AG04449 (cell line): ENCODE data around the gene UBASH3A.

Source experiments
- CTCF ChIA-PET: fragments of 350-600 bp; formaldehyde crosslinking; extraction: SDS; loops from one replicate; lab custom pipeline; 2021; ENCODE audit warnings: antibody characterized with exemption; lab: Yijun Ruan, JAX
- POLR2A ChIA-PET: fragments of 400-600, 350-600 bp; formaldehyde crosslinking; extraction: SDS; loops from one replicate; lab custom pipeline; 2020; ENCODE audit warnings: antibody characterized with exemption, inconsistent platforms; lab: Yijun Ruan, JAX
- DNase-seq: peaks from one replicate; pipeline ENCODE4 v3.0.0-alpha.2; 2010; ENCODE audit warnings: low read depth, low spot score
- H3K4me3 ChIP-seq: 2 replicates; pipeline ENCODE4 v1.5.1; 2011; ENCODE audit warnings: low read depth, mild to moderate bottlenecking, control low read depth, low read length
- TF ChIP-seq, protein P1 (sequence below): IDR thresholded peaks from one replicate; pipeline ENCODE4 v1.5.1; 2011; ENCODE audit warnings: mild to moderate bottlenecking, moderate library complexity, low read length, control low read depth, inconsistent platforms; ENCODE audit not compliant: insufficient read depth; ENCODE audit errors: missing control alignments

UBASH3A gene

DNA sequence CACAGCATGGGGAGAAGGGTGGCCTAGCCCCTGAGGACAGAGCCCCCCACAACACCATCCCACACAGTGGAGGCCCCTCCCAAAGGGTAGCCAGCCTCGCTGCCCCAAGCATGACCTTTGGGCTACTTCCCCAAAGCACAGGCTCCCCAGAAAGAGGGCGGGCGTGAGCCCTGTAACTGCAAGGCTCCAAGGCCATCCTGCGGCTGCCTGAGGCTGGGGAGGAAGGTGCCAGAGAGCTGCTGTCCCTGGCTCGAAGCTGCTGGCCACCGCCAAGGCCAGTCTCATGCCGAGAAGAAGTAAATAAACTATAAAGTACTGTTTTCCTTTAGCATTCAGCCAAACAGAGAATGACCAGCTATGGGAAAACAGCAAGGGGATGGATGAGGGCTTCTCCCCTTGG lies 27.5 kb downstream of the UBASH3A start:
- POLR2A ChIA-PET: no interaction called here
- CTCF ChIA-PET: no interaction called here
- no peak overlapping the region for H3K4me3 ChIP-seq
- TF ChIP-seq, protein P1, sequence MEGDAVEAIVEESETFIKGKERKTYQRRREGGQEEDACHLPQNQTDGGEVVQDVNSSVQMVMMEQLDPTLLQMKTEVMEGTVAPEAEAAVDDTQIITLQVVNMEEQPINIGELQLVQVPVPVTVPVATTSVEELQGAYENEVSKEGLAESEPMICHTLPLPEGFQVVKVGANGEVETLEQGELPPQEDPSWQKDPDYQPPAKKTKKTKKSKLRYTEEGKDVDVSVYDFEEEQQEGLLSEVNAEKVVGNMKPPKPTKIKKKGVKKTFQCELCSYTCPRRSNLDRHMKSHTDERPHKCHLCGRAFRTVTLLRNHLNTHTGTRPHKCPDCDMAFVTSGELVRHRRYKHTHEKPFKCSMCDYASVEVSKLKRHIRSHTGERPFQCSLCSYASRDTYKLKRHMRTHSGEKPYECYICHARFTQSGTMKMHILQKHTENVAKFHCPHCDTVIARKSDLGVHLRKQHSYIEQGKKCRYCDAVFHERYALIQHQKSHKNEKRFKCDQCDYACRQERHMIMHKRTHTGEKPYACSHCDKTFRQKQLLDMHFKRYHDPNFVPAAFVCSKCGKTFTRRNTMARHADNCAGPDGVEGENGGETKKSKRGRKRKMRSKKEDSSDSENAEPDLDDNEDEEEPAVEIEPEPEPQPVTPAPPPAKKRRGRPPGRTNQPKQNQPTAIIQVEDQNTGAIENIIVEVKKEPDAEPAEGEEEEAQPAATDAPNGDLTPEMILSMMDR: no peak
- no peak for DNase-seq

DNA sequence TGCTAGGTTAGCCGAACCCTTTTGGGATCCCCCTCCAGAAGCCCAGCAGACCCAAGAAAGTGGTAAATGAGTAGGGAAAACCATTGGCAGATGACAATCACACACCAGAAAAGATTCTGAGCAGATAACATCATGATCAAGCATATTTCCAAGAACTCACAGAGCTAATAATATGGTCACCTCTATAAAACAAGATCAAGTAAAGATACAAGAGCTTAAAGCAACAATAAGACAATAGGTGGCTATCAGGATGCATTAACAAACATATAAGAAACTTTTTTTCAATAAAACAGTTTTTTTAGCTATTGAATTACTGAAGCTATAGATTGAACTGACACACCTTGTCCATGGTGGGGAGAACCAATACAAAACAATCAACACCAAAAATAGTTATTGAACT lies 29.0 kb downstream of the UBASH3A start:
- TF ChIP-seq, protein P1: no peak
- no peak for DNase-seq
- no peak overlapping the region for H3K4me3 ChIP-seq
- ChIA-PET CTCF (no interaction called here), POLR2A (no interaction called here)

DNA sequence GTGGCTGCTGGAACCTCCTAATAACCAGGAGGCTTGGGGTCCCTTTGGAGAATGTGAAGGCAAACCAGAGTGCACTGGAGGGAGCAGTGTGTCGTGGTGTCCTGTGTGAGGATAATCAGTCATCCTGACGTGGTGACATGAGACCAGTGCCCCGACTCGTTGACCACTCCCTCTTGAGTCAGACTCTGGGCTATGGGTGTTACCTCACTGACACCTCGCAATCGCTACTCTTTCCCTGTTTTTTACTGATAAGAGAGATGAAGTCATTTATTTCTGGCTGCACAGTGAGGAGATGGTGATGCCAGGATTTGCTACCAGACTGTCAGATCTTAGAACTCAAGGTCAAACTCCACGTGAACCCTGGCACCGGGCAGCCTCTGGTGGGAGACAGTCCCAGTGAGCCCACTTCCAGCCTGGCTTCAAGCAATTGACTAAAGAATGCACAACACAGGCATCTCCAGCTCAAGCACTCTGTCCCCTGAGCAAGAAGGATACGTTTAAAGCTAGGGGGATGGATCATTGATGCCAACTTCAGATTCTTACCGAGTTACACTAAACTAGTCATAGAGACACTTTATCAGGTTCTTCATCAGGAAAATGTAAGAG lies 30.3 kb downstream of the UBASH3A start:
- TF ChIP-seq, protein P1: no peak
- POLR2A ChIA-PET: no interaction called here
- CTCF ChIA-PET: no interaction called here
- no peak overlapping the region for H3K4me3 ChIP-seq
- no peak for DNase-seq

DNA sequence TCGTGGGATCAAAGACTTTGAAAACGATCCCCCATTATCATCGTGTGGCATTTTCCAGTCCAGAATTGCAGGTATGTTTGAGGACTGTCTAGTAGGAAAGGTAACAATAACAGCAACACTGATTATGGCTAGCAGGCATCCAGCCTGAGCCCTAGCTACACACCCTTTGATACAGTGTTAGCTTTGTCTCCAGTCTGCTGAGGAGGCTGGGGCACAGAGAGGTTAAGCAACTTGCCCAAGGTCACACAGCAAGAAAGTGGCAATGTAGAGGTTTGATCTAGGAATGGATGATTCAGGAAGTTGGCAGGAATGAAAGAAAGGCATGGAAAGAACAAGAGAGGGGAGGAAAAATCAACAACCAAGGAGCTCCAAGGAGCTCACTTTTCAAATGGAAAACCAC lies 31.2 kb downstream of the UBASH3A start:
- DNase-seq: no peak
- TF ChIP-seq, protein P1: no peak
- CTCF ChIA-PET: no interaction called here
- POLR2A ChIA-PET: no interaction called here
- no peak overlapping the region for H3K4me3 ChIP-seq

DNA sequence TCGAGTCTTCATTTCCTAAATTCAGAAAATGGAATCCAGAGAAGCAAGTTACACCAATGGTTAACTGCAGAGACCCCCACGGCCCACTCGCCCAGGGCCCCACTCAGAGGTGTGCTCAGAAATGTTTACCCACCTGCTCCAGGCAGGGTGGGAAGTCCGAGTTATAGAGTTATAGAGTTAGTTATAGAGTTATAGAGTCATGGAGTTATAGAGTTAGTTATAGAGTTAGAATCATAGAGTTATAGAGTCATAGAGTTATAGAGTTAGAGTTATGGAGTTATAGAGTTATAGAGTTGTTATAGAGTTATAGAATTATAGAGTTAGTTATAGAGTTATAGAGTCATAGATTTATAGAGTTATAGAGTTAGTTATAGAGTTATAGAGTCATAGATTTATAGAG lies 31.7 kb downstream of the UBASH3A start:
- H3K4me3 ChIP-seq: no peak overlapping the region
- DNase-seq: no peak
- POLR2A ChIA-PET: no interaction called here
- TF ChIP-seq, protein P1: no peak
- CTCF ChIA-PET: no interaction called here

DNA sequence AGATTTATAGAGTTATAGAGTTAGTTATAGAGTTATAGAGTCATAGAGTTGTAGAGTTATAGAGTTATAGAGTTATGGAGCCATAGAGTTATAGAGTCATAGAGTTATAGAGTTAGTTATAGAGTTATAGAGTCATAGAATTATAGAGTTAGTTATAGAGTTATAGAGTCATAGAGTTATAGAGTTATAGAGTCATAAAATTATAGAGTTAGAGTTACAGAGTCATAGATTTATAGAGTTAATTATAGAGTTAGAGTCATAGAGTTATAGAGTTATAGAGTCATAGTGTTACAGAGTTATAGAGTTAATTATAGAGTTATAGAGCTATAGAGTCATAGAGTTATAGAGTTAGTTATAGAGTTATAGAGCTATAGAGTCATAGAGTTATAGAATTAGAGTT lies 32.1 kb downstream of the UBASH3A start:
- H3K4me3 ChIP-seq: no peak overlapping the region
- ChIA-PET CTCF (no interaction called here), POLR2A (no interaction called here)
- TF ChIP-seq, protein P1: no peak
- no peak for DNase-seq
